Muscle layer of duodenum (tissue), 2 donors: ENCODE measurements around the gene REPS2.
A peak's percentile ranks its signal among the peaks of the same experiment; 100 is the strongest.

Source experiments
- H3K27ac ChIP-seq: one replicate; pipeline ENCODE4 v1.7.0; 2013; ENCODE audit warnings: mild to moderate bottlenecking, low read length
- H3K27me3 ChIP-seq: one replicate; pipeline ENCODE4 v1.7.0; 2013; ENCODE audit warnings: low read depth, mild to moderate bottlenecking, control low read depth, low read length
- H3K36me3 ChIP-seq, 2 donors: one replicate each; pipeline ENCODE4 v1.7.0; 2013; ENCODE audit warnings: low read length in 2 of 2, control low read depth in 1 of 2, mild to moderate bottlenecking in 1 of 2; ENCODE audit not compliant: insufficient read depth in 2 of 2, control insufficient read depth in 1 of 2
- H3K4me1 ChIP-seq, 2 donors: one replicate each; pipeline ENCODE4 v1.7.0; 2013; ENCODE audit warnings: low read length in 2 of 2, mild to moderate bottlenecking in 2 of 2, control low read depth in 1 of 2, moderate library complexity in 1 of 2; ENCODE audit not compliant: insufficient read depth in 2 of 2, control insufficient read depth in 1 of 2
- H3K4me3 ChIP-seq, 2 donors: one replicate each; pipeline ENCODE4 v1.7.0; 2013; ENCODE audit warnings: low read length in 2 of 2, low read depth in 1 of 2, mild to moderate bottlenecking in 1 of 2
- H3K9me3 ChIP-seq, 2 donors: one replicate each; pipeline ENCODE4 v1.7.0; 2013; ENCODE audit warnings: low read length in 2 of 2, control low read depth in 1 of 2, mild to moderate bottlenecking in 1 of 2; ENCODE audit not compliant: control insufficient read depth in 1 of 2
- donor health status: healthy.

Gene REPS2

DNA sequence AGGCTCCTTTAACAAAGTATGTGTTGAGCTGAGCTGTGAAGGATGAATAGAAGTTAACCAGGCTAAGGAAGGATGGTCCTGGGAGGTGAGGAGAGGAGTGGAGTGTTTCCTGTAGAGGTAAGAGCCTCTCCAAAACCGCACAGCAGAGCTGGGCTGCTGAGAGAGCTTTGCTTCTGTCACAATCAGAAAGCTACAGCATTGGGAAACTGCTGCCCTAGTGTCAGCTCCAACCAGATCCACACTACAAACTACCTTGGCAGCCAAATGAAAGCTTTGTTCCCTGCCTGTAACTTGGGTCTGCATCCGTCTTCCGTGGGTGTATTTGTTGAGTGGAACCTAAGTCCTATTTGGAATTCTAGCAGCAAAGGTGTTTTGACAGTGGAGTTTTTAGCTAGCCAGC lies 91.8 kb downstream of the REPS2 start:
- no peak overlapping the region for H3K4me3 ChIP-seq
- H3K4me1 ChIP-seq = peaks cover 0 to 36% of the 10 kb centered on the region in 2 donors
- no peaks in the 10 kb centered on the region for H3K9me3 ChIP-seq
- no peaks in the 10 kb centered on the region for H3K27me3 ChIP-seq
- peak overlapping the region; percentile 51 for H3K27ac ChIP-seq
- H3K36me3 ChIP-seq = no peaks in the 10 kb centered on the region

GRCh38 chrX:17038681-17039161 lies 92.3 kb downstream of the REPS2 start:
- Histone ChIP-seq H3K27me3 (no peaks in the 10 kb centered on the region), H3K27ac (peak overlapping the region; percentile 51), H3K4me1 (peaks cover 0 to 36% of the 10 kb centered on the region in 2 donors), H3K36me3 (no peaks in the 10 kb centered on the region), H3K4me3 (no peak overlapping the region), H3K9me3 (no peaks in the 10 kb centered on the region)

DNA sequence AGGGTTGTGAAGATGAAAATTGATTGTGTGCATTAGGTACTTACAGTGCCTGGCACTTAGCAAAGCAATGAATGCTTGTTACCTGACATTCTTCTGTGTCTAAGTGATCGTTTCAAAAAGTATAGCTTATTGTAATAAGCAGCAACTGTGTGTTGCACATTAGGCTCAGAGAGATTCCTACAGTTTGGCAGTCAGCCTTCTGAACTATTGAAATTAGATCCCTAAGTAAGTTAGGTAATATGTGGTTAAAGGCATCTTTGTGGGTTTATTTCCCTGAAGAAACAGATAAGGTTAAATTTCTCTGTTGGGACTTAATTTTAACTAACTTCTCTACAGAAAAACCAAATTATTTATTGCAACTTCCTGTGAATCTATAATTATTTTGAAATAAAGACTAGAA lies 93.4 kb downstream of the REPS2 start:
- Histone ChIP-seq H3K4me3 (no peak overlapping the region), H3K27ac (no peak overlapping the region), H3K27me3 (no peaks in the 10 kb centered on the region), H3K36me3 (no peaks in the 10 kb centered on the region), H3K4me1 (peaks cover 0 to 36% of the 10 kb centered on the region in 2 donors), H3K9me3 (no peaks in the 10 kb centered on the region)

DNA sequence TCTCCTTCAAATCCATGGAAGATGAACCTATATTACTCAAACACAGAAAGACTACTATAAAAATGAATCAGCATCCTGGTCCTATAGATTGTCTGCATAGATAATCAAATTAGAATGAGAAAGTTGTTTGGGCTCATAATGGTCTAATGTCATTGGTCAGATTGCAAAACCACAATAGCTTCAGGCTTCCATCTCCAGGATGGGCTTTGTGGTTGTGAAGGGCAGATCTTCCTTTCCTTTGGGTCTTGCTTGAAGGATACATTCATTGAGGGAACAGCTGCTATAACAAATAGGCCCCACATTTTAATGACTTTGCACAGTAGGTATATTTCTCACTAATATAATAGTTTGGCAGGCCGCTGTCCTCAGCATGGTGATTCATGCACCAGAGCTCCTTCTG lies 94.3 kb downstream of the REPS2 start:
- Histone ChIP-seq H3K27me3 (no peaks in the 10 kb centered on the region), H3K36me3 (no peaks in the 10 kb centered on the region), H3K4me1 (peaks cover 0 to 39% of the 10 kb centered on the region in 2 donors), H3K27ac (no peak overlapping the region), H3K4me3 (no peak overlapping the region), H3K9me3 (no peaks in the 10 kb centered on the region)

DNA sequence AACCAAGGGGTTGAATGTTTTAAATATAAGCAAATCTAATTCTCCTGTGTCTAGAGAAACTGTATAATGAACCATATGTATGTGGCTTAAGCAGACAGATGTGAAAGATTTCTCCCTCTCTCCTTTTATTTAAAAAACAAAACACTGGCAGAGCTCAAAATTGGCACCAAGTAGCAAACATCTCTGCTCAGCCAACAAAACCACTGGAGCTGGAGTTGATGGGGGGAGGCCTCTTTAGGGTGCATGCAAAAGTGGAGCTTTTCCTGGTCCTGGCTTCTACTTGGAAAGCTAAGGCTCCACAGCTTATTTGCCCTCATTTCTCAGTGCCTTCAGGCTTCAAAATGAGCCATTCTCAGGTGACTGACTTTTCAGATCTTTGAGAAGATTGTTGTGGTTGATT lies 95.6 kb downstream of the REPS2 start:
- no peaks in the 10 kb centered on the region for H3K27me3 ChIP-seq
- no peaks in the 10 kb centered on the region for H3K36me3 ChIP-seq
- H3K27ac ChIP-seq = no peak overlapping the region
- H3K4me1 ChIP-seq = peaks cover 0 to 32% of the 10 kb centered on the region in 2 donors
- H3K9me3 ChIP-seq = no peaks in the 10 kb centered on the region
- H3K4me3 ChIP-seq = no peak overlapping the region

- no peaks in the 10 kb centered on the region for H3K27me3 ChIP-seq
- no peak overlapping the region for H3K4me3 ChIP-seq
- H3K4me1 ChIP-seq = peaks cover 0 to 8% of the 10 kb centered on the region in 2 donors
- no peaks in the 10 kb centered on the region for H3K9me3 ChIP-seq
- no peak overlapping the region for H3K27ac ChIP-seq
- H3K36me3 ChIP-seq = no peaks in the 10 kb centered on the region
These were observed 100.1 kb downstream of the REPS2 start for GRCh38 chrX:17046478-17047097.

GRCh38 chrX:17047224-17047623 lies 100.8 kb downstream of the REPS2 start:
- Histone ChIP-seq H3K27me3 (no peaks in the 10 kb centered on the region), H3K27ac (no peak overlapping the region), H3K4me3 (no peak overlapping the region), H3K4me1 (peaks cover 0 to 5% of the 10 kb centered on the region in 2 donors), H3K36me3 (no peaks in the 10 kb centered on the region), H3K9me3 (no peaks in the 10 kb centered on the region)

DNA sequence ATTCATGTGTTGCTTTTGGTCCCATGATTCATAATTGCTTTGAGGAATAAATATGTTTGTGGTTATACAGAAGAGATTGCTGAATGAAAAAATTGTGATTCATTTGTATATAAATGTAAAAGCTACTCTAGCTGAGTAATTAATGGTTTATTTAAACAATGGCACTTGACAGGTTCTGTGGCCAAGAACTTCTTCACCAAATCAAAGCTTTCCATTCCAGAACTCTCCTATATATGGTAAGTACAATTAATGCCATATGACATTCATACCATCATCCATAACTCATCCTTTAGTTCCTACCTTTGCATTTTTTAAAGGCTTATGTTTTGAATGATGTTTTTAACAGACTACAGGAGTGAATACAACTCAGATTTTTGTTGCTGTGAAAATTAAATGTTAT lies 105.8 kb downstream of the REPS2 start:
- no peaks in the 10 kb centered on the region for H3K36me3 ChIP-seq
- no peaks in the 10 kb centered on the region for H3K4me1 ChIP-seq
- no peaks in the 10 kb centered on the region for H3K27me3 ChIP-seq
- no peak overlapping the region for H3K4me3 ChIP-seq
- no peak overlapping the region for H3K27ac ChIP-seq
- H3K9me3 ChIP-seq = no peaks in the 10 kb centered on the region

DNA sequence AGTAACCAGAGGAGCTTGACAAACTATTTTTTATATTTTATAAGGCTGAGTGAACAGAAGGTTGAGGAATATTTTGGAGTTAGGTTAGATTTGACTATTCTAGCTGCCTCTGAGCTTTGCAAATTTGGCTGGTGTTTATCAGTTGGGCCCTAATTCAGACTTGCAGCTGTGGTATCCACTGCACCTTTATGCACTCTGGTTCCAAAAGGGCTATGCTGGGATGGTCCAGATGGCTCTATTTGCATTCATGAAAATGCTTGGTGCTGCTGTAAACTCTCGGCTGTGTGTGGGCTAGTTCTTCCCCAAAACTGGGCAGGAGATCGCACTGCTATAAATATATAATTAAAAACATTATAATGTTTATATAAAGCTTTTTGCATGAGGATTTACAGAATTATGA lies 106.3 kb downstream of the REPS2 start:
- H3K9me3 ChIP-seq = no peaks in the 10 kb centered on the region
- no peak overlapping the region for H3K4me3 ChIP-seq
- no peak overlapping the region for H3K27ac ChIP-seq
- H3K36me3 ChIP-seq = no peaks in the 10 kb centered on the region
- no peaks in the 10 kb centered on the region for H3K27me3 ChIP-seq
- H3K4me1 ChIP-seq = no peaks in the 10 kb centered on the region

DNA sequence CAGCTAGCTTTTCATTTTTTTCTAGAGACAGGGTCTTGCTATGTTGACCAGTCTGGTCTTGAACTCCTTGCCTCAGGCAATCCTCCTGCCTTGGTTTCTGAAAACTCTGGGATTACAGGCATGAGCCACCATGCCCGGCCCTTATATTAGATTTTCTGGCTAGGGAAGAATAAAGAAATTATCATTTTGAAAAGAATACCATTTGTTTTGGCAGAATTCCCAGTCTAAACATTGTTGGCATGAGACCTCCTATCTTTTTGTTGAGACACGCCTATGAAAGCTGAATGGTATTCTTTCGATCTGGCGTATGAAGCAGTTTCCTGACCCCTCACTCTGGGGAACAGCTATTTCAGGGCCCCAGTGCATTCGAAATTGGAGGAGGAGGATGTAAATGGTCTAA lies 107.0 kb downstream of the REPS2 start:
- H3K27ac ChIP-seq = no peak overlapping the region
- no peak overlapping the region for H3K4me3 ChIP-seq
- H3K36me3 ChIP-seq = no peaks in the 10 kb centered on the region
- no peaks in the 10 kb centered on the region for H3K4me1 ChIP-seq
- no peaks in the 10 kb centered on the region for H3K27me3 ChIP-seq
- no peaks in the 10 kb centered on the region for H3K9me3 ChIP-seq

GRCh38 chrX:17056868-17057608 lies 110.6 kb downstream of the REPS2 start:
- Histone ChIP-seq H3K4me3 (no peak overlapping the region), H3K36me3 (no peaks in the 10 kb centered on the region), H3K27me3 (no peaks in the 10 kb centered on the region), H3K27ac (no peak overlapping the region), H3K9me3 (no peaks in the 10 kb centered on the region), H3K4me1 (no peaks in the 10 kb centered on the region)
